ENCODE data around the gene SLC27A2.
A peak's percentile ranks its signal among the peaks of the same experiment; 100 is the strongest.

SLC27A2 gene

DNA sequence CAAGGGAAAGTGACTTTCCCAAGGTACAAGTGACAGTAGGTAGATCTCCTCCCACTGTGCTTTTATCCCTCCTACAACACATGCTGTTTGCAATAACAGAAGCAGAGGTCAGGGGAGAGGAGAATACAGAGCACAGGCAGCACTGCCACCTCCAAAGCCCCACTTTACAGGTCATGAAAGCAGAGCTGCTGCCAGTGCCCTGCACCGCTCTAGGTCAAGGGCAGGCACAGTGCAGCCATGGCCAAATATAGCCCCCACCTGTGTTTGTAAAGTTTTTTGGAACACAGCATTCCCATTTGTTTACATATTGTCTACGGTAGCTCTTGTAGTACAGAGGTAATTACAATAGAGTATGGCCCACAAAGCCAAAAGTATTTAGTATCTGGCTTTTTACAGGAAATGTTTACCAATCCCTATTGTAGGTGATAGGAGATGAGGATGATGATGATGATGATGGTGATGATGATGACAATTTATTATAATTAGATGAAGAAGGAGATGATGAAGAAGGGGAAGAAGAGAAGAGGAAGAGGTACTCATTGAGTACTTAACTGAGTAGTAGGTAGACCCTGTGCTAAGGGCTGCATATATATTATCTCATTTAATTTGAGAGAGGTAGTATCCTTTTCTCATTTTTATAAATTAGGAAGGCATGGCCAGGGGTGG lies 63.1 kb downstream of the SLC27A2 start:
- no peak overlapping the region for H4K8ac ChIP-seq (ENCODE audit: low read depth, low read length)
- H3K4ac ChIP-seq (ENCODE audit: low read length): no peak overlapping the region
- H3K4me2 ChIP-seq (ENCODE audit: insufficient read depth, low read length, poor library complexity, severe bottlenecking): no peak overlapping the region
- no peak overlapping the region for H2AFZ ChIP-seq (ENCODE audit: low read length)
- no peak overlapping the region for H2BK5ac ChIP-seq (ENCODE audit: low read length)
- H2BK120ac ChIP-seq (ENCODE audit: low read depth, low read length): no peak overlapping the region
- no peak for DNase-seq (ENCODE audit: low spot score)
- H2BK12ac ChIP-seq (ENCODE audit: low read length): no peak overlapping the region
- no peaks in the 10 kb centered on the region for H3K4me1 ChIP-seq (ENCODE audit: control insufficient read depth in 2 of 2, insufficient read depth in 1 of 2, low read depth in 1 of 2, low read length in 2 of 2)
- H3K27ac ChIP-seq (replicated peaks; ENCODE audit: low read length): no peak overlapping the region
- H4K91ac ChIP-seq (ENCODE audit: low read depth, low read length, poor library complexity): no peak overlapping the region
- no peak overlapping the region for H3K23ac ChIP-seq (ENCODE audit: low read depth, low read length, poor library complexity)
- H3K18ac ChIP-seq (ENCODE audit: low read length): no peak overlapping the region
- H3K9me3 ChIP-seq (replicated peaks in 1 of 2; ENCODE audit: control insufficient read depth in 2 of 2, insufficient read depth in 1 of 2, low read depth in 1 of 2, low read length in 2 of 2): no peaks in the 10 kb centered on the region
- peaks cover 0 to 4% (median 0%) of the 10 kb centered on the region in 3 experiments for H3K27me3 ChIP-seq (ENCODE audit: control insufficient read depth in 3 of 3, insufficient read depth in 3 of 3, low read depth in 1 of 3, low read length in 3 of 3)
- H3K79me1 ChIP-seq (ENCODE audit: low read depth, low read length): no peaks in the 10 kb centered on the region
- WGBS, 2 donors (ENCODE audit: extremely low coverage in 2 of 2, insufficient read length in 2 of 2, insufficient replicate concordance in 1 of 2): no CpG with 5 or more reads among the region's 2 CpGs
- no peaks in the 10 kb centered on the region for H3K36me3 ChIP-seq (replicated peaks in 1 of 2; ENCODE audit: control insufficient read depth in 2 of 2, insufficient read depth in 2 of 2, low read length in 2 of 2)
- no peak overlapping the region for H3K9ac ChIP-seq (ENCODE audit: low read depth, low read length, poor library complexity)
- no peak overlapping the region for H3K4me3 ChIP-seq (ENCODE audit: low read length in 2 of 2)
- no peak overlapping the region for H3K14ac ChIP-seq (ENCODE audit: low read length)
- no peak overlapping the region for H2BK15ac ChIP-seq (ENCODE audit: low read length)
- H2AK5ac ChIP-seq (ENCODE audit: low read depth, low read length): no peak overlapping the region

DNA sequence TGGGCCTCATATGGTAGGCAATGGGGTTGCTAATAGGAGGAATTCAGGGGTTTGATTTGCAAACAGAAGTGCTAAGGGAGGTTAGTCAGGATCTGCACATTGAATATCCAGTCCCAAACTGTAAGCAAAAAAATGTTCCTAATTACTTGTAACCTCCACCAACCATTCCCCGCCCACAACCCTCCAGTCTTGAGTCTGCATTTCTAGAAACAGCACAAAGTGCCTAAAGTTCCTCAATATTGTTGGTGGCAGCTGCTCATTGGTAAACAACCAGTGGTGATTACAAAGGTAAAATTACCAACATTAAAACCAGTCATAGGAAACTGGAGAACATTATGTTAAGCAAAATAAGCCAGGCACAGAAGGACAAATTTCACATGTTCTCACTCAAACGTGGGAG lies 64.6 kb downstream of the SLC27A2 start:
- Histone ChIP-seq H3K18ac (ENCODE audit: low read length) (no peak overlapping the region), H3K23ac (ENCODE audit: low read depth, low read length, poor library complexity) (no peak overlapping the region), H3K27ac (replicated peaks; ENCODE audit: low read length) (no peak overlapping the region), H2BK12ac (ENCODE audit: low read length) (no peak overlapping the region), H3K4ac (ENCODE audit: low read length) (no peak overlapping the region), H4K91ac (ENCODE audit: low read depth, low read length, poor library complexity) (no peak overlapping the region), H3K4me2 (ENCODE audit: insufficient read depth, low read length, poor library complexity, severe bottlenecking) (no peak overlapping the region), H3K9me3 (replicated peaks in 1 of 2; ENCODE audit: control insufficient read depth in 2 of 2, insufficient read depth in 1 of 2, low read depth in 1 of 2, low read length in 2 of 2) (no peaks in the 10 kb centered on the region), H4K8ac (ENCODE audit: low read depth, low read length) (no peak overlapping the region), H3K4me3 (ENCODE audit: low read length in 2 of 2) (no peak overlapping the region), H2BK15ac (ENCODE audit: low read length) (no peak overlapping the region), H3K27me3 (ENCODE audit: control insufficient read depth in 3 of 3, insufficient read depth in 3 of 3, low read depth in 1 of 3, low read length in 3 of 3) (peaks cover 0 to 4% (median 0%) of the 10 kb centered on the region in 3 experiments), H2AK5ac (ENCODE audit: low read depth, low read length) (no peak overlapping the region), H3K79me1 (ENCODE audit: low read depth, low read length) (no peaks in the 10 kb centered on the region), H3K14ac (ENCODE audit: low read length) (no peak overlapping the region), H2BK120ac (ENCODE audit: low read depth, low read length) (no peak overlapping the region), H3K36me3 (replicated peaks in 1 of 2; ENCODE audit: control insufficient read depth in 2 of 2, insufficient read depth in 2 of 2, low read length in 2 of 2) (no peaks in the 10 kb centered on the region), H2AFZ (ENCODE audit: low read length) (no peak overlapping the region), H2BK5ac (ENCODE audit: low read length) (no peak overlapping the region), H3K9ac (ENCODE audit: low read depth, low read length, poor library complexity) (no peak overlapping the region), H3K4me1 (ENCODE audit: control insufficient read depth in 2 of 2, insufficient read depth in 1 of 2, low read depth in 1 of 2, low read length in 2 of 2) (no peaks in the 10 kb centered on the region)
- no CpG with 5 or more reads among the region's 2 CpGs for WGBS, 2 donors (ENCODE audit: extremely low coverage in 2 of 2, insufficient read length in 2 of 2, insufficient replicate concordance in 1 of 2)
- no peak for DNase-seq (ENCODE audit: low spot score)

DNA sequence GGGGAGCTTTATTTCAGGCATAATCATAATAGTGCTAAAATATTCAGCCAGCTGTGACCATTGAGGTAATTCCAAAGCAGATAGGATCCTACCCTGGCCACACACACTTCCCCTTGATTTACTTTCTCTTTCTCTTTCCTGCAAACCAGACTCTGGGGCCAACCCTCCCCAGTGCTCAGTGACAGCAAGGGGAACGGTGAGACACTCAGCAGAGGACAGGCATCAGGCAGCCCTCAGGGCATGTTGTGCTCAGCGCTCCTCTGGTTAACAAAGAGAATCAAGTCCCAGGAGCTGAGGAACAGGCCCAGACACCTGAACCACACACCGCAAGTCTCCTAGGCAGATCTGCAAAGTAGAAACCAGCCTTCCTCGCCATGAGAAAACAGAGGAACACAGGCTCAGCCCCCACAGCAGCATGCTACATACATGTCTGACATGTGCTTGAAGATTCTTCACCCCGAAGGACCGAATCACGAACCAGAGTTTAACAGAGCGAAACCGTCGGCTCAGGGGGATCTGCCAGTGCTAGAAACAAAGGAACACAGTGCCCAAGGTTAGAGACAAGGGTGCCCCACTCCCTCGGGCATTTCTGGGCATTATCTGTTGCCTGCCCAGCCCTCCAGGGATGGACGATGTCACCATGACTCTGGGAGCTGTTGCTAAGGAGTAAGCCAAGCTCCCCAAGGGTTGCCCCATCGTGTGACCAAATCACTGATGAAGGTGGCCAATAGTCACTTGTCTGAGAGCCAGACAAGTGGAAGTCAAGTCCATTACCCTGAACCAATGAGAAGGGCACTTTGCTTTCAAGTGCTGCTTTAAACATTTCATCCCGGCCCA lies 66.0 kb downstream of the SLC27A2 start:
- WGBS, 2 donors (ENCODE audit: extremely low coverage in 2 of 2, insufficient read length in 2 of 2, insufficient replicate concordance in 1 of 2): no CpG with 5 or more reads among the region's 14 CpGs
- H2BK12ac ChIP-seq (ENCODE audit: low read length): no peak overlapping the region
- no peak overlapping the region for H3K14ac ChIP-seq (ENCODE audit: low read length)
- DNase-seq (ENCODE audit: low spot score): no peak
- peak overlapping the region; percentile 76 for H2AFZ ChIP-seq (ENCODE audit: low read length)
- no peak overlapping the region for H3K9ac ChIP-seq (ENCODE audit: low read depth, low read length, poor library complexity)
- no peak overlapping the region for H2BK15ac ChIP-seq (ENCODE audit: low read length)
- H3K4me2 ChIP-seq (ENCODE audit: insufficient read depth, low read length, poor library complexity, severe bottlenecking): no peak overlapping the region
- no peak overlapping the region for H4K8ac ChIP-seq (ENCODE audit: low read depth, low read length)
- H3K36me3 ChIP-seq (replicated peaks in 1 of 2; ENCODE audit: control insufficient read depth in 2 of 2, insufficient read depth in 2 of 2, low read length in 2 of 2): no peaks in the 10 kb centered on the region
- no peaks in the 10 kb centered on the region for H3K79me1 ChIP-seq (ENCODE audit: low read depth, low read length)
- no peak overlapping the region for H3K23ac ChIP-seq (ENCODE audit: low read depth, low read length, poor library complexity)
- no peak overlapping the region for H3K27ac ChIP-seq (replicated peaks; ENCODE audit: low read length)
- H2BK5ac ChIP-seq (ENCODE audit: low read length): no peak overlapping the region
- no peaks in the 10 kb centered on the region for H3K9me3 ChIP-seq (replicated peaks in 1 of 2; ENCODE audit: control insufficient read depth in 2 of 2, insufficient read depth in 1 of 2, low read depth in 1 of 2, low read length in 2 of 2)
- H3K27me3 ChIP-seq (ENCODE audit: control insufficient read depth in 3 of 3, insufficient read depth in 3 of 3, low read depth in 1 of 3, low read length in 3 of 3): peaks cover 0 to 4% (median 0%) of the 10 kb centered on the region in 3 experiments
- H3K4me1 ChIP-seq (ENCODE audit: control insufficient read depth in 2 of 2, insufficient read depth in 1 of 2, low read depth in 1 of 2, low read length in 2 of 2): no peaks in the 10 kb centered on the region
- H4K91ac ChIP-seq (ENCODE audit: low read depth, low read length, poor library complexity): no peak overlapping the region
- H3K4ac ChIP-seq (ENCODE audit: low read length): no peak overlapping the region
- H3K4me3 ChIP-seq (ENCODE audit: low read length in 2 of 2): no peak overlapping the region
- no peak overlapping the region for H2BK120ac ChIP-seq (ENCODE audit: low read depth, low read length)
- H2AK5ac ChIP-seq (ENCODE audit: low read depth, low read length): no peak overlapping the region
- H3K18ac ChIP-seq (ENCODE audit: low read length): no peak overlapping the region

DNA sequence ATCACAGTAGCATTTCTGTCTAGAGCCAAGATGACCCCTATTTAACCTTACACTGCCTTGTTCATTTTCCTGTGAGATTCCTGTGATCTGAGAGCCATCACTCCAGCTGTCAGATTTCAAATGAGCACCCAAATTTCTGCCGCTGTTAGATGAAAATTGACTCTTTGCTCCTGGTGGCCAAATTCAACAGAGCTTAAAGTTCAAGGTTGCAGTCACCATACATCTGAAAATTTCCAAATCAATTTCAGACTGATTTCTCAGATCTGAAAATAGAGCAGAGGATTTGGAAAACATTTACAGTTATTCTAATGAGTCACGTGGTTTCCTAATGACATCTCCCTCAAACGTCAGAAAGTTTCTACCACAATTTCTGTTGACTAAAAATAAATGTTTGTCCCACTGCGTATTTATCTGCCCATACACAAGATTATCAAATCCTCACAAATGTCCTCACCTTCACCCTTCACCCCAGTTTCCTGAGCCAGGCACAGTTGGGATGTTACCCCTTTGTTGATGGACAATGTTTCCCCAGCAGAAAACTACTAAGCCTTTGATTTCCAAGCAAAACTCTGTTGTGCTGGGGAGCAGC lies 67.1 kb downstream of the SLC27A2 start:
- Histone ChIP-seq H2AK5ac (ENCODE audit: low read depth, low read length) (no peak overlapping the region), H3K36me3 (replicated peaks in 1 of 2; ENCODE audit: control insufficient read depth in 2 of 2, insufficient read depth in 2 of 2, low read length in 2 of 2) (no peaks in the 10 kb centered on the region), H2BK12ac (ENCODE audit: low read length) (no peak overlapping the region), H2AFZ (ENCODE audit: low read length) (no peak overlapping the region), H4K8ac (ENCODE audit: low read depth, low read length) (no peak overlapping the region), H3K79me1 (ENCODE audit: low read depth, low read length) (no peaks in the 10 kb centered on the region), H3K18ac (ENCODE audit: low read length) (no peak overlapping the region), H3K4ac (ENCODE audit: low read length) (no peak overlapping the region), H2BK5ac (ENCODE audit: low read length) (no peak overlapping the region), H3K27ac (replicated peaks; ENCODE audit: low read length) (no peak overlapping the region), H3K4me1 (ENCODE audit: control insufficient read depth in 2 of 2, insufficient read depth in 1 of 2, low read depth in 1 of 2, low read length in 2 of 2) (no peaks in the 10 kb centered on the region), H4K91ac (ENCODE audit: low read depth, low read length, poor library complexity) (no peak overlapping the region), H3K27me3 (ENCODE audit: control insufficient read depth in 3 of 3, insufficient read depth in 3 of 3, low read depth in 1 of 3, low read length in 3 of 3) (peaks cover 0 to 4% (median 0%) of the 10 kb centered on the region in 3 experiments), H3K9me3 (replicated peaks in 1 of 2; ENCODE audit: control insufficient read depth in 2 of 2, insufficient read depth in 1 of 2, low read depth in 1 of 2, low read length in 2 of 2) (no peaks in the 10 kb centered on the region), H3K4me2 (ENCODE audit: insufficient read depth, low read length, poor library complexity, severe bottlenecking) (no peak overlapping the region), H3K14ac (ENCODE audit: low read length) (no peak overlapping the region), H2BK15ac (ENCODE audit: low read length) (no peak overlapping the region), H3K4me3 (ENCODE audit: low read length in 2 of 2) (no peak overlapping the region), H2BK120ac (ENCODE audit: low read depth, low read length) (no peak overlapping the region), H3K9ac (ENCODE audit: low read depth, low read length, poor library complexity) (no peak overlapping the region), H3K23ac (ENCODE audit: low read depth, low read length, poor library complexity) (no peak overlapping the region)
- DNase-seq (ENCODE audit: low spot score): no peak
- WGBS, 2 donors (ENCODE audit: extremely low coverage in 2 of 2, insufficient read length in 2 of 2, insufficient replicate concordance in 1 of 2): no CpG with 5 or more reads among the region's 4 CpGs

Data from neuronal stem cell (in vitro differentiated cells).